ENCODE data around the gene CRAT.
"Not testable (repeated sequence)": the region's sequence is repeated elsewhere in the genome, so short reads cannot be mapped to it uniquely, and the experiment has no call there.

The CRAT gene

GRCh38 chr9:129138476-129139232 lies 28.1 kb upstream of the CRAT start:
- DNase-seq: no peak

GRCh38 chr9:129138144-129138462 lies 27.5 kb upstream of the CRAT start:
- no peak for DNase-seq

- DNase-seq: no peak
Observed at GRCh38 chr9:129137292-129138143, 26.9 kb upstream of the CRAT start.

GRCh38 chr9:129136446-129137035 lies 25.9 kb upstream of the CRAT start:
- DNase-seq: no peak

GRCh38 chr9:129135476-129135875 lies 24.9 kb upstream of the CRAT start:
- no peak for DNase-seq

GRCh38 chr9:129133082-129133481 lies 22.5 kb upstream of the CRAT start:
- no peak for DNase-seq

GRCh38 chr9:129131300-129132145 lies 20.9 kb upstream of the CRAT start:
- DNase-seq: peak; percentile 79 to 89 (median 84)

- no peak for DNase-seq
Observed at GRCh38 chr9:129130791-129131190, 20.2 kb upstream of the CRAT start.

GRCh38 chr9:129130271-129130670 lies 19.7 kb upstream of the CRAT start:
- not testable (repeated sequence) for DNase-seq

GRCh38 chr9:129128689-129129088 lies 18.1 kb upstream of the CRAT start:
- no peak for DNase-seq

- DNase-seq: no peak
Observed at GRCh38 chr9:129126749-129127618, 16.4 kb upstream of the CRAT start.

- DNase-seq: peak in 3 of 4 experiments; percentile 46 to 61 (median 58)
Observed at GRCh38 chr9:129125478-129125877, 14.9 kb upstream of the CRAT start.

- no peak for DNase-seq
Observed at GRCh38 chr9:129124506-129125069, 14.0 kb upstream of the CRAT start.

- not testable (repeated sequence) for DNase-seq
Observed at GRCh38 chr9:129122976-129123375, 12.4 kb upstream of the CRAT start.

GRCh38 chr9:129122133-129122532 lies 11.5 kb upstream of the CRAT start:
- DNase-seq: no peak

- DNase-seq: no peak
Observed at GRCh38 chr9:129121483-129121882, 10.9 kb upstream of the CRAT start.

GRCh38 chr9:129118799-129119198 lies 8.2 kb upstream of the CRAT start:
- DNase-seq: no peak

- peak; percentile 57 to 78 (median 76) for DNase-seq
Observed at GRCh38 chr9:129113645-129114304, 3.2 kb upstream of the CRAT start.

- DNase-seq: not testable (repeated sequence)
Observed at GRCh38 chr9:129112526-129112925, 1.9 kb upstream of the CRAT start.

- peak; percentile 30 to 56 (median 42) for DNase-seq
Observed at GRCh38 chr9:129111528-129112151, 1.0 kb upstream of the CRAT start.
